ENCODE results near the gene BMP8A. TPM values are rescaled to one million over a fixed set of nuclear protein-coding genes. Genes with fewer than 3 reads are reported as not detected.
"Not testable (repeated sequence)": the region's sequence is repeated elsewhere in the genome, so short reads cannot be mapped to it uniquely, and the experiment has no call there.

BMP8A gene
- total and polyA plus RNA-seq, 10 donors = 0.06 to 2.8 (median 1.4) TPM; not detected in 1

- Histone ChIP-seq H3K27me3 (replicated peaks in 1 of 7) (peaks cover 0 to 9% (median 0%) of the 10 kb centered on the region in 7 donors), H3K4me3 (no peak overlapping the region), H3K27ac (peak overlapping the region in 5 of 8 donors; percentile 11 to 66 (median 53)), H3K36me3 (no peaks in the 10 kb centered on the region), H3K9me3 (no peaks in the 10 kb centered on the region), H3K4me1 (peaks cover 0 to 22% (median 5%) of the 10 kb centered on the region in 6 donors)
- 58 to 76% (median 74%) methylated on average over 4 to 5 of the region's 5 CpGs for WGBS, 5 donors
- DNase-seq = no peak
- intact Hi-C loops (cut with DNase I; ENCODE audit: low total_unique reads) = no loop called here
- TF ChIP-seq POLR2A (IDR thresholded peaks at IDR 0.05) = no peak
- TF ChIP-seq CTCF (IDR thresholded peaks at IDR 0.05 in 8 of 11, conservative IDR thresholded peaks at IDR 0.05 in 3 of 11) = no peak
- TF ChIP-seq POLR2AphosphoS5 (IDR thresholded peaks at IDR 0.05) = peak in 2 of 3 donors; percentile 76 to 84
Observed at GRCh38 chr1:39499668-39500067, 8.2 kb downstream of the BMP8A start.

GRCh38 chr1:39500862-39501389 lies 9.5 kb downstream of the BMP8A start:
- WGBS, 5 donors = 80 to 88% (median 86%) methylated on average over 4 of the region's 4 CpGs
- no peak for TF ChIP-seq POLR2AphosphoS5 (IDR thresholded peaks at IDR 0.05)
- no peak for TF ChIP-seq CTCF (IDR thresholded peaks at IDR 0.05 in 8 of 11, conservative IDR thresholded peaks at IDR 0.05 in 3 of 11)
- no peak for TF ChIP-seq POLR2A (IDR thresholded peaks at IDR 0.05)

GRCh38 chr1:39501666-39502065 lies 10.2 kb downstream of the BMP8A start:
- H3K27me3 ChIP-seq (replicated peaks in 1 of 7) = peaks cover 0 to 4% (median 0%) of the 10 kb centered on the region in 7 donors
- intact Hi-C loops (cut with DNase I; ENCODE audit: low total_unique reads) = no loop called here
- H3K4me3 ChIP-seq = no peak overlapping the region
- H3K27ac ChIP-seq = no peak overlapping the region
- H3K4me1 ChIP-seq = peaks cover 0 to 25% (median 5%) of the 10 kb centered on the region in 6 donors
- H3K36me3 ChIP-seq = no peaks in the 10 kb centered on the region
- 65 to 77% (median 75%) methylated on average over 5 of the region's 5 CpGs for WGBS, 5 donors
- TF ChIP-seq POLR2AphosphoS5 (IDR thresholded peaks at IDR 0.05) (no peak), POLR2A (IDR thresholded peaks at IDR 0.05) (no peak), CTCF (IDR thresholded peaks at IDR 0.05 in 8 of 11, conservative IDR thresholded peaks at IDR 0.05 in 3 of 11) (no peak)
- peak; percentile 18 for DNase-seq
- H3K9me3 ChIP-seq = no peaks in the 10 kb centered on the region

More at GRCh38 chr1:39500862-39501389, 9.5 kb downstream of the BMP8A start:
- peaks cover 0 to 4% (median 0%) of the 10 kb centered on the region in 7 donors for H3K27me3 ChIP-seq (replicated peaks in 1 of 7)
- DNase-seq = peak; percentile 19
- intact Hi-C loops (cut with DNase I; ENCODE audit: low total_unique reads) = no loop called here
- H3K4me1 ChIP-seq = peaks cover 0 to 22% (median 5%) of the 10 kb centered on the region in 6 donors
- no peaks in the 10 kb centered on the region for H3K9me3 ChIP-seq
- H3K27ac ChIP-seq = no peak overlapping the region
- H3K4me3 ChIP-seq = no peak overlapping the region
- H3K36me3 ChIP-seq = no peaks in the 10 kb centered on the region

- H3K27me3 ChIP-seq (replicated peaks in 1 of 7); intact Hi-C loops (cut with DNase I; ENCODE audit: low total_unique reads); H3K36me3 ChIP-seq; H3K27ac ChIP-seq; H3K4me3 ChIP-seq; H3K9me3 ChIP-seq: not testable (repeated sequence)
- WGBS, 5 donors = 79 to 82% (median 81%) methylated on average over 9 of the region's 9 CpGs
- DNase-seq = peak; percentile 41
- H3K4me1 ChIP-seq = peaks cover 5 to 39% (median 18%) of the 10 kb centered on the region in 6 donors
Observed at GRCh38 chr1:39504436-39504835, 13.0 kb downstream of the BMP8A start.
